ENCODE measurements around the gene RNF130.
"Not testable (repeated sequence)": the region's sequence is repeated elsewhere in the genome, so short reads cannot be mapped to it uniquely, and the experiment has no call there.

The RNF130 gene

DNA sequence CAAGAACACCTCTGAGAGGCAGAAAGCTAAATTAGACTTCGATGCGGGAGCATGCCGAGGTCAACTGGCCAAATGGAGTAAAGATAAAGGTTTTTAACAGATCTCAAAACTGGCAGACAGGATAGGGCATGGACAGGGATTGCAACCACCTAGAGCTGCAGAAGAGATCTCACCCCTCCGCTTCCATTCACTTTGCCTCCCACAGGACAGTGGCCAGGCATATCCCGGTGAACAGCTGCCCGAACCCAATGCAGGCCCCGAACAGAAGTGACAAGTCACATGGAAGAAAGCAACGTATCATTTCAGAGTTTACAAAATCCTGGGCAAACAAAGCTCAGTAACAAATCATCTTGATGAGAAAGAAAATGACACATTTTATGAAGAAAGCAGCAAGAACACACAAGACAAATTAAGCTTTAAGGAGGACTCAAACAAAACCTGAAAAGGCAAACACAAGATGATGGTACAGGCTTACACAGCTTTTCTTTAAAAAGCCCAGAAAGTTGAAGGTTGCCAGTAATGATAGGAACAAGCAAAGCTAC lies 18.4 kb downstream of the RNF130 start:
- DNase-seq = no peak

DNA sequence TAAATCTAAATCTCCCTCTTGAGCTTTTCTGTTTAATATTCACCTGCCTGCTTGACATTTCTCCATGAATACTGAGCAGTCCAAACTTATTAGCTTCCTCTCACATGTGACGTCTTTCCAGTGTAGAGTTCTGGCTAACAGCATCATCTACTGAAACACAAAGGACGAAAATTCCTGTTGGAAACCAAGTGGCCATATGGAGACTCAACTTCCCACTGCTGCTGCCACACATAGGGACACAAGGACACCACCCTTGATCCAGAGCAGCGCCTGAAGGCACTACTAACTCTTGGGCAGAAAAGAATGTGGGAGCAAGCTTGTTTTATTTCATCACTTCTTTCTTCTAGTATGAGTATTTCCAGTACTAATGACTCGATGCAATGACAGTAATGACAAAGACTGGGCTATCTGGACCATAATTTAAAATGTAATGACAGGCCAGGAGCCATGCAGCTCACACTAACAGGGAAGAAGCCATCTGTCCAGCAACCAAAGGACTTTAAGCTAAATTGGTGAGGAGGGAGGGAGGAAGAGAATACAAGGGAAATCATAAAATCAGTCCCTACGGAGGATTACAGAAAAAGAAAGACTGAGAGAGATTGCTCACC lies 19.2 kb downstream of the RNF130 start:
- DNase-seq = no peak

DNA sequence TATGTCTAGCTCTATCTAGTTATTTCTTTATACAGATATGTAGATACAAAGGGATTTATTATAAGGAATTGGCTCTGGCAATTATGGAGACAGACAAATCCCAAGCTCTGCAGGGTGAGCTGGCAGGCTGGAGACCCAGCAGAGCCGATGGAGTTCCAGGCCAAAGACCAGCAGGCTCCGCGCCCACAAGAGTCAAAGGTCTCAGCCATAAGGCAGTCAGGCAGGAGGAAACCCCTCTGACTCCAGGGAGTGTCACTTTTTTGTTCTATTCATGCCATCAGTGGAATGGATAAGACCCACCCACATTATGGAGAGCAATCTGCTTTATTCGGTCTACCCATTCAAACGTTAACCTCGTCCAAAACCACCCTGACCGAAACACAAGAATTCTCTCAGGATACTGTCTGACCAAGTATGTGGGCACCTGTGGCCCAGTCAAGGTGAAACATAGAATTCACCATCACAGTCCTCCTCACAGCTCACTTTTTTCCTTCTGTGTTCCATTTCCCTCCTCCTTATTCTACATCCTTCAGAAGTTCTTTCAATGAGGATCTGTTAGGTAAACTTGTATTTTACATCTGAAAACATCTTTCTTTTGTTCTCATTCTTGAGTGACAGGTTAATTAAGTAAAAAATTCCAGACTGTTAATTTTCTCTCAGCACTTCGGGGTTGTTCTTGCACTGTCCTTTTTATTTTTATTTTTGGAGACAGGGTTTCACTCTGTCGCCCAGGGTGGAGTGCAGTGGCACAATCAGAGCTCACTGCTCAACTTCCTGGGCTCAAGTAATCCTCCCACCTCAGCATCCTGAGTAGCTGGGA lies 21.2 kb downstream of the RNF130 start:
- DNase-seq = no peak

- DNase-seq = no peak
Measured at GRCh38 chr5:180049185-180049548, 22.4 kb downstream of the RNF130 start.

DNA sequence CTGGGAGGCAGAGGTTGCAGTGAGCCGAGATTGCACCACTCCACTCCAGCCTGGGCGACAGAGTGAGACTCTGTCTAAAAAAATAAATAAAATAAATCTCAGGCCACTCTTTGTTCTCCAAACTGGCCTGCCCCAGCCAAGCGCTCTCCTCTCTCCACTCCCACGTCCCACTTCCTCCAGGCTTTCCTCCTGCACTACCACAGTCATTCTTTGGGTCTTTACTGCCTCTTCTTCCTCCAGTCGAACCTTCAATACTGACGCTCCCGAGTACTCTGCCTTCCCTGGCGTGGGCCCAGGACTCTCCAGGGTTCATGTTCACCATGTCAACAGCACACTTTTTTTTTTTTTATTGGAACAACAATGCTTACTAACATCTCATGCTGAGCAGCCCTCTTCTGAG lies 23.9 kb downstream of the RNF130 start:
- DNase-seq = no peak

- DNase-seq = no peak
Measured at GRCh38 chr5:180046656-180047055, 24.9 kb downstream of the RNF130 start.

DNA sequence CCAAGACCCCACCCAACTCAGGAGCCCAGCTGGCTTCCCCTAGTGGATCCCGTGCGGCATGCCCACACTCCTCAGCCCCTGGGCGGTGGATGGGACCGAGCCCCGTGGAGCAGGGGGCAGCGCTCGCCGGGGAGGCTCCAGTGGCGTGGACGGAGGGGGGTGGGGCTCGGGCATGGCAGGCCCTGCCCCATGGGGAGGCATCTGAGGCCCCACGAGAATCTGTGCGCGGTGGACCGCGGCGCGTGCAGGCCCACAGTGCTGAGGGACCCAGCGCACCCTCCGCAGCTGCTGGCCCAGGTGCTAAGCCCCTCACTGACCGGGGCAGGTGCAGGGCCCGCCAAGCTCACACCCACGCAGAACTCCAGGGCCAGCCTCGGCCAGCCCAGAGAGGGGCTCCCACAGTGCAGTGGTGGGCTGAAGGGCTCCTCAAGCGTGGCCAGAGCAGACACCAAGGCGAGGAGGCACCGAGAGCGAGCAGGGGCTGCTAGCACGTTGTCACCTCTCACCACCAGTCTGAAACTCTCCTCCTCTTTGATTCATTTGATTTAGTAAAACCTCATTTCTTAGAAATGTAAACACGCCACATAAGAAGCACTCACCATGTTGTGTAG lies 25.6 kb downstream of the RNF130 start:
- DNase-seq = no peak

- DNase-seq = no peak
Measured at GRCh38 chr5:180043377-180043776, 28.2 kb downstream of the RNF130 start.

GRCh38 chr5:180041301-180042274 lies 30.0 kb downstream of the RNF130 start:
- no peak for DNase-seq

GRCh38 chr5:180040287-180041214 lies 31.0 kb downstream of the RNF130 start:
- DNase-seq = no peak

- DNase-seq = no peak
Measured at GRCh38 chr5:180035206-180035931, 36.2 kb downstream of the RNF130 start.

- DNase-seq = no peak
Measured at GRCh38 chr5:180034564-180034963, 37.0 kb downstream of the RNF130 start.

DNA sequence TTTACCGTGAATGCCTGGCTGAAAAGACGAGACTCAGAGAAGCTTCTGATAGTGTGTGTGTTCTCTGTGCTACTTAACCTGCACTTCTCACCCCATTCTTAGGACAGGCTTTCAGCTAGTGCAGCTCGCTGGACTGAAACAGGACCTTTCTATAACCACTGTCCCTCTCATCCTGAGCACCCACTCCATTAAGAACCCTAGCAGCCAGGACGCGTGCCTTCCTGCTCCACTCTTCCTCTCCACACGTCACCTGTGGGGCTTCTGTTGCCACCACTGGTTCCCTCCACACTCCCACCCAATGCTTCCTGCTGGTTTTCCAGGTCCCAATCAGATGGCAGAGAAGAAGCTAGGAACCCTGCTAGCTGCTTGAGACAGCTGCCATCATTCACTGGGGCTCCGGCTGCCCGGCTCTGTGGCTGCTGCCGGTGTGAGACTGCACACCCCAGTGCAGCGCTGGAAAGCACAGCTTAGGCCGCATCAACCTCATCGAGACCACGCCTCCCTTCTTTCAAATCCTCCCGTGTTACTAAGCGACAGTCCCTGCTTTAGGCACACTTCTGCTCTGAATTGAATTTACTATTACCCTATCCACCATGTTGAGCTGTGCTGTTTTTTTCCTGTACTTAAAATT lies 44.0 kb downstream of the RNF130 start:
- no peak for DNase-seq

GRCh38 chr5:180026734-180027458 lies 44.7 kb downstream of the RNF130 start:
- no peak for DNase-seq

- no peak for DNase-seq
Measured at GRCh38 chr5:180026320-180026719, 45.2 kb downstream of the RNF130 start.

- DNase-seq = no peak
Measured at GRCh38 chr5:180021900-180022299, 49.7 kb downstream of the RNF130 start.

DNA sequence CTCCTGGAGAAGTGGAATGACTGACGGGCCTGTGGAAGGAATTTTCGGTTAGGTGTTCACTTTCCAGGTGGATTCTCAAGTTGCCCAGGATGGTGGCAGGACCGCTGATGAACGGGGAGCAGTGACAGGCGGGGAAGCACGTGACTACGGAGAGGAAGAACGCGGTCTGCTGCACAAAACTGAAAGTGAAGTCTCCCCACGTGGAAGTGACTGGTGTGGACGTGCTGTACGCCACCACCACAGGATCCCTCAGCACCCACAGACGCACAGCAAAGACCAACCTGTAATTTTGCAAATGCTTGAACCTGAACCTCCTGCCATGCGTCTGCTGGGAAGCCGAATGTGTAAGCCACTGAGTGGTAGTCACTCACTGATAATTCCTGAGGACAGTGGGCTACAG lies 51.4 kb downstream of the RNF130 start:
- DNase-seq = no peak

DNA sequence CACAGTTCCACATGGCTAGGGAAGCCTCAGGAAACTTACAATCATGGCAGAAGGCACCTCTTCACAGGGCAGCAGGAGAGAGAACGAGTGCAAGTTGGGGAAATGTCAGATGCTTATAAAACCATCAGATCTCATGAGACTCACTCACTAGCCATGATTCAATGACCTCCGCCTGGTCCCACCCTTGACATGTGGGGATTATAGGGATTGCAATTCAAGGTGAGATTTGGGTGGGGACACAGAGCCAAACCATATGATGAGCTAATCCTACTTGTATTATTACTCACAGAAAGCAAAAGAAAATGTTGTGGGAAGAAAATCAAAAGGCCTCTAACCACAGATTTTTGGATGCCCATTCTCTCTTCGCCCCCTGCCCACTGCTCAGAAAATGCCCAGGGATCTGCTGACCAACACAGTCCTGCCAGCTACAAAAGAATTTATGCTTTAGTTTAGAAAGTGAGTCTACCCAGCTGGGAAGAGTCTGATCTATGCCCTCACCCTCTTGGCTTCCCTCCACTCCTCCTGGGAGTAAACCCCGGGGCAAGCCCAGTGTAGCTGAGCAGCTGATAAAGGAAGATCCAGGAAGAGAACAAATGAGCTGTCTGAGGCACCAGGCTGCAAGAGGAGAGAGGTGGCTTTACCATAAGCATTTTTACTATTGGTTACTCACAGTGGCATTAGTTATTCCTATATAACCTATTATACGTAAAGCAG lies 53.1 kb downstream of the RNF130 start:
- DNase-seq = no peak

- DNase-seq = not testable (repeated sequence)
Measured at GRCh38 chr5:180015523-180015922, 56.0 kb downstream of the RNF130 start.

Data from CD4-positive, alpha-beta T cell treated with Interleukin-6 for 4 hours (primary cell).